HEK293 (cell line): ENCODE data around the gene NEXN.

Source experiments
- YY1 ChIP-seq: fragments of 450-650 bp; formaldehyde crosslinking; IDR thresholded peaks from 2 replicates; pipeline ENCODE4 v1.5.1; 2018; ENCODE audit warnings: missing biosample characterization, missing genetic modification characterization
- ZNF16 ChIP-seq: fragments of 450-650 bp; formaldehyde crosslinking; IDR thresholded peaks from 2 replicates; pipeline ENCODE4 v1.5.1; 2016; ENCODE audit warnings: low read depth, missing biosample characterization, missing genetic modification characterization
- ZNF274 ChIP-seq, 2 experiments: fragments of 200-500 bp in 1 of 2; fragments of 450-650 bp in 1 of 2; sonication (Bioruptor generic) in 1 of 2; formaldehyde crosslinking in 1 of 2; IDR thresholded peaks; 2 replicates each; pipeline versions ENCODE4 v1.5.1 to v1.6.1; 2014 to 2016; ENCODE audit warnings: borderline replicate concordance in 1 of 2, inconsistent platforms in 1 of 2, low read length in 1 of 2, missing biosample characterization in 1 of 2, missing genetic modification characterization in 1 of 2
- TF ChIP-seq, protein P1 (sequence below): fragments of 450-650 bp; formaldehyde crosslinking; IDR thresholded peaks from 2 replicates; pipeline ENCODE4 v1.5.1; 2016; ENCODE audit warnings: missing biosample characterization, missing genetic modification characterization

DNA sequence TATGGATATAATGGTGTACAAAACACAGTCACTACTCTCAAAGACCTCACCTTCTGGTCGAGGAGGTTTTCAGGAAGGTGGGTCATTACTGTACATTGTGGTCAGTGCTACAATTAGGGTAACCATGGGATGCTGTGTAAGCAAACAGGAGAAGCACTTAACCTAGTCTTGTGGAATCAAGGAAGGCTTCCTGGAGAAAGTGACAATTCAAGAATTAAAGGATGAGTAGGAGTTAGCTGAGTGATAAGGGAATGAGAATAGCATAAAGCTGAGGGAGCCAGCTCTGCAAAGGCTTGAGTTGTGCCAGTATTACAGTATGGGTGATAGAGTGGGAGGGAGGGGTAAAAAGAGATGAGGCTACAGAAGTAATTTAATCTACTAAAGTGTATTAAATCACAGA lies 17.2 kb downstream of the NEXN start:
- TF ChIP-seq ZNF274 (IDR thresholded peaks at IDR 0.05; ENCODE audit: low read length) (no peak), ZNF274 (tag by site-specific recombination; IDR thresholded peaks at IDR 0.05; ENCODE audit: borderline replicate concordance) (no peak), YY1 (tag by site-specific recombination) (no peak), ZNF16 (no peak)
- TF ChIP-seq, protein P1, sequence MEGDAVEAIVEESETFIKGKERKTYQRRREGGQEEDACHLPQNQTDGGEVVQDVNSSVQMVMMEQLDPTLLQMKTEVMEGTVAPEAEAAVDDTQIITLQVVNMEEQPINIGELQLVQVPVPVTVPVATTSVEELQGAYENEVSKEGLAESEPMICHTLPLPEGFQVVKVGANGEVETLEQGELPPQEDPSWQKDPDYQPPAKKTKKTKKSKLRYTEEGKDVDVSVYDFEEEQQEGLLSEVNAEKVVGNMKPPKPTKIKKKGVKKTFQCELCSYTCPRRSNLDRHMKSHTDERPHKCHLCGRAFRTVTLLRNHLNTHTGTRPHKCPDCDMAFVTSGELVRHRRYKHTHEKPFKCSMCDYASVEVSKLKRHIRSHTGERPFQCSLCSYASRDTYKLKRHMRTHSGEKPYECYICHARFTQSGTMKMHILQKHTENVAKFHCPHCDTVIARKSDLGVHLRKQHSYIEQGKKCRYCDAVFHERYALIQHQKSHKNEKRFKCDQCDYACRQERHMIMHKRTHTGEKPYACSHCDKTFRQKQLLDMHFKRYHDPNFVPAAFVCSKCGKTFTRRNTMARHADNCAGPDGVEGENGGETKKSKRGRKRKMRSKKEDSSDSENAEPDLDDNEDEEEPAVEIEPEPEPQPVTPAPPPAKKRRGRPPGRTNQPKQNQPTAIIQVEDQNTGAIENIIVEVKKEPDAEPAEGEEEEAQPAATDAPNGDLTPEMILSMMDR: no peak
